C4-2B (cell line): ENCODE measurements around the gene MRPL24.

Experiments
- ZFX ChIP-seq: fragments of 450-650 bp; IDR thresholded peaks from 2 replicates; pipeline ENCODE4 v1.6.1; 2017
- TF ChIP-seq, protein P1 (sequence below): fragments of 450-650 bp; conservative IDR thresholded peaks from 2 replicates; pipeline ENCODE4 v1.5.1; 2017; ENCODE audit warnings: mild to moderate bottlenecking

GRCh38 chr1:156741481-156741983 is 644 bp upstream of the MRPL24 start:
- TF ChIP-seq, protein P1, sequence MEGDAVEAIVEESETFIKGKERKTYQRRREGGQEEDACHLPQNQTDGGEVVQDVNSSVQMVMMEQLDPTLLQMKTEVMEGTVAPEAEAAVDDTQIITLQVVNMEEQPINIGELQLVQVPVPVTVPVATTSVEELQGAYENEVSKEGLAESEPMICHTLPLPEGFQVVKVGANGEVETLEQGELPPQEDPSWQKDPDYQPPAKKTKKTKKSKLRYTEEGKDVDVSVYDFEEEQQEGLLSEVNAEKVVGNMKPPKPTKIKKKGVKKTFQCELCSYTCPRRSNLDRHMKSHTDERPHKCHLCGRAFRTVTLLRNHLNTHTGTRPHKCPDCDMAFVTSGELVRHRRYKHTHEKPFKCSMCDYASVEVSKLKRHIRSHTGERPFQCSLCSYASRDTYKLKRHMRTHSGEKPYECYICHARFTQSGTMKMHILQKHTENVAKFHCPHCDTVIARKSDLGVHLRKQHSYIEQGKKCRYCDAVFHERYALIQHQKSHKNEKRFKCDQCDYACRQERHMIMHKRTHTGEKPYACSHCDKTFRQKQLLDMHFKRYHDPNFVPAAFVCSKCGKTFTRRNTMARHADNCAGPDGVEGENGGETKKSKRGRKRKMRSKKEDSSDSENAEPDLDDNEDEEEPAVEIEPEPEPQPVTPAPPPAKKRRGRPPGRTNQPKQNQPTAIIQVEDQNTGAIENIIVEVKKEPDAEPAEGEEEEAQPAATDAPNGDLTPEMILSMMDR, result no peak
- TF ChIP-seq ZFX, result no peak
